Omental fat pad (tissue), 4 donors: ENCODE data around the gene PTTG2. TPM values are rescaled to one million over a fixed set of nuclear protein-coding genes. Genes with fewer than 3 reads are reported as not detected.
"Not testable (repeated sequence)": the region's sequence is repeated elsewhere in the genome, so short reads cannot be mapped to it uniquely, and the experiment has no call there.

Experiments
- ATAC-seq: fragments of 150-250 bp; one replicate; pipeline ENCODE4 v1.9.1; 2016; ENCODE audit warnings: mild to moderate bottlenecking, moderate library complexity; ENCODE audit not compliant: low FRiP score
- DNase-seq: peaks from one replicate; pipeline ENCODE4 v3.0.0-alpha.2; 2019; ENCODE audit warnings: low spot score
- total RNA-seq, 4 donors: library from RNA; depleted of rRNA; stranded (reverse); fragments of >200 nt; gene quantifications; one replicate each; pipeline ENCODE4 v1.1.0, GENCODE V29; 2016
- TF ChIP-seq, protein P1 (sequence below), 3 donors: fragments of 450-650 bp; IDR thresholded peaks; one replicate each; pipeline ENCODE4 v1.5.1; 2016 to 2017; ENCODE audit warnings: antibody characterized with exemption in 3 of 3, mild to moderate bottlenecking in 3 of 3, moderate library complexity in 2 of 3

PTTG2 gene
- total RNA-seq, 4 donors from 2014 or later: 3.6 TPM; not detected in 3

- no peak for ATAC-seq
These were observed 8.5 kb downstream of the PTTG2 start for GRCh38 chr4:37968747-37969146.

DNA sequence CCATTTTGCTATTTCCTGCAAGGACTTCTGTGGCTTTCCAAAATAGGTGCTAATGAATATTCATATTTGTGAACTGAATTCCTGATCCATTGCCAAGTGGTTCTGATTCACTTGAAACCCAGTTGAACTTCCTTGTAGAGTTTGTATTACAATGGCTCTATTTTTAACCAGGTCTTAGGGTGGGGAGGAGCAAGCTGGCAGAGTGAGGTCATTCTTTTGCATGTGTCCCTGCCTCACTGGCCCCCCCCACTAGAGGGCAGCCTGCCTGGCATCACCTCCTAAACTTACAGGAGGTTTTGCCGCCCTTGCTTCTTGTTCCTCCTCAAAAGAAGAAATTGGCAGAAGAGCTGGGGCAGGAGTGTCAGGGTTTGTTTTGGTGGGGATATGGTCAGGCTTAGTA is 10.5 kb downstream of the PTTG2 start:
- TF ChIP-seq, protein P1, sequence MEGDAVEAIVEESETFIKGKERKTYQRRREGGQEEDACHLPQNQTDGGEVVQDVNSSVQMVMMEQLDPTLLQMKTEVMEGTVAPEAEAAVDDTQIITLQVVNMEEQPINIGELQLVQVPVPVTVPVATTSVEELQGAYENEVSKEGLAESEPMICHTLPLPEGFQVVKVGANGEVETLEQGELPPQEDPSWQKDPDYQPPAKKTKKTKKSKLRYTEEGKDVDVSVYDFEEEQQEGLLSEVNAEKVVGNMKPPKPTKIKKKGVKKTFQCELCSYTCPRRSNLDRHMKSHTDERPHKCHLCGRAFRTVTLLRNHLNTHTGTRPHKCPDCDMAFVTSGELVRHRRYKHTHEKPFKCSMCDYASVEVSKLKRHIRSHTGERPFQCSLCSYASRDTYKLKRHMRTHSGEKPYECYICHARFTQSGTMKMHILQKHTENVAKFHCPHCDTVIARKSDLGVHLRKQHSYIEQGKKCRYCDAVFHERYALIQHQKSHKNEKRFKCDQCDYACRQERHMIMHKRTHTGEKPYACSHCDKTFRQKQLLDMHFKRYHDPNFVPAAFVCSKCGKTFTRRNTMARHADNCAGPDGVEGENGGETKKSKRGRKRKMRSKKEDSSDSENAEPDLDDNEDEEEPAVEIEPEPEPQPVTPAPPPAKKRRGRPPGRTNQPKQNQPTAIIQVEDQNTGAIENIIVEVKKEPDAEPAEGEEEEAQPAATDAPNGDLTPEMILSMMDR (IDR thresholded peaks at IDR 0.05): no peak
- DNase-seq (peak; percentile 45), ATAC-seq (peak; percentile 81)

More at GRCh38 chr4:37968747-37969146, 8.5 kb downstream of the PTTG2 start:
- DNase-seq: no peak
- TF ChIP-seq, protein P1 (IDR thresholded peaks at IDR 0.05): no peak

- ATAC-seq (no peak), DNase-seq (no peak)
- TF ChIP-seq, protein P1 (IDR thresholded peaks at IDR 0.05): no peak
These were observed 11.0 kb downstream of the PTTG2 start for GRCh38 chr4:37971202-37971601.

DNA sequence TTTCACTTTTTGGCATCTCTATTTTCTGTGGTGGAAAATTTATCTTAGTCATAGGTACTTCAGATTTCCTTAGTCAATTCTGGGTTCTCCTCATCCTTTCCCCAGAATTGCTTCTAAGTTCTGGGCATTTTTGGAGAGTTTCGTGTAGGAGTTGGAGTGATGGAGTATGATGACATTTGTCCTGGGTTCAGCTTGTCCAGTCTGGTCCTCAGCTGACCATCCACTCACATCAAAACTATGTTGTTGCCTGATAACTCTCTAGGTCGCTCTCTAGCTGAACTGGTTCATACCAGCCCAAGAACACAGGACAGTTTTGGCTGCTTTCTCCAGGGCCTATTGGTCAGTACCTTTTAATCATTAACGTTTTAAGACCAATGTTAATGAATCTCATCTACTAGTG is 13.2 kb downstream of the PTTG2 start:
- ATAC-seq (no peak), DNase-seq (no peak)
- TF ChIP-seq, protein P1 (IDR thresholded peaks at IDR 0.05): no peak

GRCh38 chr4:37975321-37975822 is 15.2 kb downstream of the PTTG2 start:
- not testable (repeated sequence) for ATAC-seq, DNase-seq

GRCh38 chr4:37976507-37976906 is 16.3 kb downstream of the PTTG2 start:
- TF ChIP-seq, protein P1 (IDR thresholded peaks at IDR 0.05): no peak
- no peak for ATAC-seq
- DNase-seq: no peak

- DNase-seq (peak; percentile 48), ATAC-seq (peak; percentile 96)
- TF ChIP-seq, protein P1 (IDR thresholded peaks at IDR 0.05): no peak
These were observed 16.8 kb downstream of the PTTG2 start for GRCh38 chr4:37976991-37977470.
